ENCODE data around the gene CLMN.

The CLMN gene

DNA sequence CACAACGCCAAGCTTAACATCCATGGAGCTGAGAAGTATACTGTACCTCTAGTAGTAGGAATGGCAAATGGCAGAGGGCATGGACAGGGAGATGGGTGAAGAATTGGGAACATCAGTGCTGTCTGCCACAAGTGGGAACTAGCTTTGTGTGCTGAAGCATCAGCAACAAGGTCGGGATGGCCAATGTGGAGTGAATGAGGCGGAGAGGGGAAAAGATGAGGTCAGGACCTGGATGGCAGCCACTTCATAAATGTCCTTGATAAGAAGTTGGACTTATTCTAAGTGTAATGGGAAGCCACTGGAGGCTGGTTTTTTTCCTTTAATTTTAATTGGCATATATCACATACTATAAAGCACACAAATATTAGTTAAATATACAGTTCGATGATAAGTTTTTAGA, 21.9 kb upstream of the CLMN start:
- DNase-seq (ENCODE audit: low read depth in 2 of 2), result no peak

GRCh38 chr14:95341115-95341514, 21.4 kb upstream of the CLMN start:
- DNase-seq (ENCODE audit: low read depth in 2 of 2), result no peak

DNA sequence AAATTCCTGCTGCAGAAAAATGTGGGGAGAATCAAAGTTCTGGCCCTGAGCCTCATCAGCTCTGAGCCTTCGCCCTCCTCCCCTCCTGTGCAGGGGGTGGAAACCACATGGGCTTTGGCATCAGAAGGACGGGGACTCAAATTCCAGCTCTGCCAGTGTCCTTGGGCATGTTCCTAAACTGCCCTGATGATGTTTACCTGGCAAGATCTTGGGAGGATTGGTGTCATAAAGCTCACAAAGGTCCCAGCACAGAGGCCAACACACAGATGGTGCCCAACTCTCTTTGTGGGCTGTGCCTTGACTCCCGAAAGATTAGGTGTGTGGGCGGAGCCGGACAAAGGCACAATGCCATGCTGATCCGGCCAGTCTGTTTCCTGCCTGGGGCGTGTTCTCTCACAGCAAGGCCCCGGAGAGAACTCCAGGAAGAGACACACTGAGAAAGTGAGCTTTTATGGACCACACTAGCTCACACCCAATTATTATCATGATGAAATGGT, 20.5 kb upstream of the CLMN start:
- DNase-seq (ENCODE audit: low read depth in 2 of 2), result no peak

GRCh38 chr14:95339301-95339865, 19.7 kb upstream of the CLMN start:
- no peak for DNase-seq (ENCODE audit: low read depth in 2 of 2)

GRCh38 chr14:95338436-95338835, 18.7 kb upstream of the CLMN start:
- DNase-seq (ENCODE audit: low read depth in 2 of 2), result no peak

GRCh38 chr14:95337041-95337595, 17.4 kb upstream of the CLMN start:
- DNase-seq (ENCODE audit: low read depth in 2 of 2), result no peak

DNA sequence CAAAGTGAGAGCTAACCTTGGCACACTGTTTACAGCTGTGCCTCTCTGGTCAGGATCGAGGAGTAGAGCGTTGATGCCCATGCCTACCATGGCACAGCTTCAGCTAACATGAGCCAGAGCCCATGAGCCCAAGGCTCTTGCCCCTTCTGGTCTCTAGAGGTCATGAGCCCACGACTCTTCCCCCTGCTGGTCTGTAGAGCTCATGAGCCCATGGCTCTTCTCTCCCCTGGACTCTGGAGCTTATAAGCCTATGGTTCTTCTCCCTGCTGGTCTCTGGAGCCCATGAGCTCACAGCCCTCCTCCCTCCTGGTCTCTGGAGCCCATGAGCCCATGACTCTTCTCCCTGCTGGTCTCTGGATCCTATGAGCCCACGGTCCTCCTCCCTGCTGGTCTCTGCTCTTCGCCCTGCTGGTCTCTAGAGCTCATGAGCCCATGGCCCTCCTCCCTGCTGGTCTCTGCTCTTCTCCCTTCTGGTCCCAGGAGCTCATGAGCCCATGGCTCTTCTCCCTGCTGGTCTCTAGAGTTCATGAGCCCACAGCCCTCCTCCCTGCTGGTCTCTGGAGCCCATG, 16.6 kb upstream of the CLMN start:
- DNase-seq (ENCODE audit: low read depth in 2 of 2), result no peak

GRCh38 chr14:95335071-95335470, 15.4 kb upstream of the CLMN start:
- DNase-seq (ENCODE audit: low read depth in 2 of 2), result no peak

DNA sequence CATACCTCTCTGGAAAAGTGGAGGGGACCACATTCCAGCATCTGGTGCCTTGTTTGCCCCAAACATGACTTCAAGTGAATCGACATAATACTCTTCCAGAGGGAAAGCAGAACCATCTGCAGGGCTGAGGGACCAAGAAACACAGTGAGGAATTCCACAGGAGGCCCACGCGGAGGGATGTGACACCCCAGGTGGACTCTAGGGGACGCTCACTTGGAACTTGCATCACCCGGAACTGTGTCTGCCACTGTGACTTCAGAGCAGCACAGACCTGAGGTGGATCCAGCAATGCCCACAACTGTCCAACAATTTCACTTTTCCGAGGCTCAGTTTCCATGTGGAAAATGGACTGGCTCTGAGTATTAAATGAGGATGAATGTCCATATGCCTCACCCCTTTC, 14.3 kb upstream of the CLMN start:
- no peak for DNase-seq (ENCODE audit: low read depth in 2 of 2)

- DNase-seq (ENCODE audit: low read depth in 2 of 2), result no peak
These were observed 12.9 kb upstream of the CLMN start for GRCh38 chr14:95332641-95333040.

GRCh38 chr14:95331708-95332408, 12.2 kb upstream of the CLMN start:
- no peak for DNase-seq (ENCODE audit: low read depth in 2 of 2)

DNA sequence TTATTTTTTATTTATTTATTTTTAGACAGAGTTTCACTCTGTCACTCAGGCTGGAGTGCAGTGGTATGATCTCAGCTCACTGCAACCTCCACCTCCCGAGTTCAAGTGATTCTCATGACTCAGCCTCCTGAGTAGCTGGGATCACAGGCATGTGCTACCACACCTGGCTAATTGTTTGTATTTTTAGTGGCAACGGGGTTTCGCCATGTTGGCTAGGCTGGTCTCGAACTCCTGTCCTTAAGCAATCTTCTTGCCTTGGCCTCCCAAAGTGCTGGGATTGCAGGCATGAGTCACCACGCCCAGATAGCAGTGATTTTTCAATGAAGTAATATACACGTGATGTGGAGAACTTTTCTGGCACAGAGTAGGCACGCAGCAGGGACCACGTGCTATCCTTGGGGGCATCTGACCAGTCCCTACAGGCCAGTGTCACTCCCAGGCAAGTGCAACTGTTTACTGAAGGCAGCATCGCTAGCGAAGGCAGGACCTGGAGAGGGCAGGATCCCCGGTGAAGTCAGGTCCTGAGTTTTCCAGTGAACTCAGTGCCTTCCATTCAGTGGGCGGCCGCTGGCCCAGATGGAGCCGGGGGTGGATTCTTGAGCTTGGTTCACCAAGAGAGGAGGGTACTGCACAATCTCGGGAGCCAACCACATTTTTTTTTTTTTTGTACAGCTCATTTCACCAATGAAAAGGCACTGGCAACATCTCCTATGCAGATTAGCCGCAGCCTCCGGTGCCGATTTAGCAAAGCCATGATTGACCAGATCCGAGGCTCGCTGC, 11.1 kb upstream of the CLMN start:
- no peak for DNase-seq (ENCODE audit: low read depth in 2 of 2)

DNA sequence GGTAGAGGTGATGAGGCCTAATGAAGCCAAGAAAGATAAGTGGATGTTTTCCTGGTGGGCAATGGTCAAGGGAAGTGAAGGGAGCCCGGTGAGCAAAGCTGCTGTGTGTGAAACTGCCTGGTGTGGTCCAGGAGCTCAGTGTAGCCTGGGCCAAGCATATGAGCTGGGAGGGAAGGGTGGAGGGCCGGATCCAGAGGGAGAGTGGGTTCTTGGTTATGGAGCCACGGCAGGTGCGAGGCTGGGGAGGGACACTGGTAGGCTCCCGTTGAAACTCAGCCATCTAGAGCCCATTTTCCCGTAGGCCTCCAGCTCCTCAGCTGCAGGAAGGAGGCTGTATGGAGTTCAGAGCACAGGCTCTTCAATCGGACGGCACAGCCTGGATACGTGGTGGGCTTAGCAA, 10.2 kb upstream of the CLMN start:
- no peak for DNase-seq (ENCODE audit: low read depth in 2 of 2)

DNA sequence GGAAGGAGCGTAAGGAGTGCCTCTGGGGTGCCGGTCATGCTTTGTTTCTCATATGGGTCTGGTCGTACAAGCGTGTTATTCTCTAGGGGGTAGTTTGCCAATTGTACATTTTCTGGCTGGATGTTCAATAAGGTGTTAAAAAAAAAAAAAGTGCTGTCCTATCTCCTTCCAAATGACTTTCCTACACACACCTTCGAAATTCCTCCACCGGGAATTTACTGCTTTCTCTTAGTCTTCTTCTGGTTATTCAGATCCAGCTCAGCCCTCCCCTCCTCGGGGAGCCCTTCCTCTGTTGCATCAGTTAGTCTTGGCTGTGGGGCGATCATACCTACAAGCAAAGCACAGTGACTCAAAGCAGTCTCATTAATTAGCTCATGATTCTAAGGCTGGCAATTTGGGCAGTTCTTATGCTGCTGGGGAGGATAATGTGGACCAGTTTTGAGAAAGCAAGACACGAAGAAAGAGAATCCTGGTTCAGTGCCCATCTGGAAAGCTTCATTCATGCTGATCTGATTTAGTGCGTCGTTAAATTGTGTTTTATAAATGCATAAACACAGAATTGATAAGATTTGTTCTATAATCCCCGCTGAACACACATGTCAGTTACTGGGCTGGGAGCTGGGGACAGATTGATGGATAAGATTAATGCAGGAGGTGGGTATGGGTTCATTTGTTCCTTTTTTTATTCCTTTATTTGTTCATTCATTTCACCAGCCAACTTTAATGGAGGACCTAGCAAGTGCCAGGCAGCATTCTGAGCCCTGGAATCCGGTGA, 9.2 kb upstream of the CLMN start:
- DNase-seq (ENCODE audit: low read depth in 2 of 2), result no peak

GRCh38 chr14:95327558-95328374, 8.1 kb upstream of the CLMN start:
- DNase-seq (ENCODE audit: low read depth in 2 of 2), result no peak

DNA sequence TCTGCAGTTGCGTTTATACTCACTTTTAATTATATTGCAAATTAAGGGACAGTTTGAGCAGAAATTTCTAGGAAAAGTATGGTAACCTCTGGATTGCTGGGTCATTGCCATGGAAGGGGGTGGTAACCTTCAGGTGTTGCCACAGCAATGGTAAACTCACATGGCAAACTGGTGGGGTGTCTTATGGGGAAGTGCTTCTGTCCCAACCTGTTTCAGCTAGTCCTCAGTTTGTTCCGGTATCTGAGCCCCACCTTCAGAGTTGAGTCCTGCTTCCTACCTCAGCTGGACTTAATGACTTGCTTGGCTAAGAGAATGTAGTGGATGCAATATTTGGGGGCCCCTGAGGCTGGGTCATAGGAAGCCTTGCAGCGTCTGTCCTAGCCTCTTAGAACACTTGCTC, 7.3 kb upstream of the CLMN start:
- no peak for DNase-seq (ENCODE audit: low read depth in 2 of 2)

DNA sequence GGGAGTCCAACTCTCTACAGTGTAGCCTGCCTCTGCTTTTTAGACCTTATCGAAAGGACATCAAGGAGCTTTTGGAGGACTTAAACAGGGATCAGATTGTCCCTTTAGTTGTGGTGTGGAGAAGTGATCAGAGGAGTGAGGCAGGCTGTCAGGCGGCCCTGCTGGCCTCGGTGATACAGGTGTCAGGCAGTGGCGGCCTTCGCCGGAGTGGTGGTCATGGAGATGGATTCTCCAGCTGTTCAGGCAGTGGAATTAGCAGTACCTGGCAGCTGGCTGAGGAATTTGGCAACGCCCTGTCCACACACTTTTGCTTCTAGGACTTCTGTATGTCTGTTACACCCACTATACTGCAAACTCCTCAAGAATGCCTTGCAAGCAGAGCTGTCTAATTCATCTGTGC, 4.2 kb upstream of the CLMN start:
- DNase-seq (ENCODE audit: low read depth in 2 of 2), result no peak

GRCh38 chr14:95323361-95323760, 3.7 kb upstream of the CLMN start:
- DNase-seq (ENCODE audit: low read depth in 2 of 2), result no peak

DNA sequence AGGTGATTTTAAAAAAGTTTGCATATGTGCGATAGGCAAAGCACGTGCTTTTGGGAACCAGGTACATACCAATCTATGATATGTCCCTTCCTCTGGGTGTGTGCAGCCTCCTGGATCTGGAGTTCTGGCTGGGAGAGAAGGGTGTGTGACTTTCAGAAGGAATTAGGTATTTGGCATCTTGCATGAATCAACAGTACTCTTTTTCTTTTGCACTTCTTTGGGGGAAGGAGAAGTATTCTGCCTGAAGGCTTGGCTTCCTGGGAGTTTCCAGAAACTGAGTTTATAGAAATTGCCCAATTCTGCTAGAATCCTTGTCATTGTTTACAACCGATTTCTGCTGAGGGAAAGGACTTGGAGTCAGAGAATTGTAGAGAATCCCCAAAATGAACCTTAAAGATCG, 2.9 kb upstream of the CLMN start:
- no peak for DNase-seq (ENCODE audit: low read depth in 2 of 2)

- DNase-seq (ENCODE audit: low read depth in 2 of 2), result no peak
These were observed 2.2 kb upstream of the CLMN start for GRCh38 chr14:95321693-95322455.

Data from stimulated activated CD4-positive, alpha-beta T cell treated with anti-CD3 and anti-CD28 coated beads, Interleukin-12 subunit alpha, Interleukin-12 subunit beta, amount 100 ng/mL, for 24 hours (primary cell).